Liver (tissue), 9 donors: ENCODE results near the gene WWOX. TPM values are rescaled to one million over a fixed set of nuclear protein-coding genes. Genes with fewer than 3 reads are reported as not detected.

Experiments
- DNase-seq: peaks from one replicate; pipeline ENCODE4 v3.0.0-alpha.2; 2017; ENCODE audit warnings: low spot score
- H3K27ac ChIP-seq, 2 donors: one replicate each; pipeline ENCODE4 v1.7.0; 2013; ENCODE audit warnings: inconsistent platforms in 2 of 2, low read length in 2 of 2, control low read depth in 1 of 2, low read depth in 1 of 2, mild to moderate bottlenecking in 1 of 2
- H3K27me3 ChIP-seq, 4 donors: one replicate each; pipeline versions ENCODE4 v1.6.1 to v1.7.0; 2013; ENCODE audit warnings: low read length in 3 of 4, inconsistent platforms in 1 of 4, mild to moderate bottlenecking in 1 of 4, moderate library complexity in 1 of 4; ENCODE audit not compliant: control insufficient read depth in 4 of 4, insufficient read depth in 4 of 4
- H3K36me3 ChIP-seq, 4 donors: one replicate each; pipeline versions ENCODE4 v1.6.1 to v1.7.0; 2013; ENCODE audit warnings: low read length in 3 of 4, mild to moderate bottlenecking in 3 of 4, low read depth in 1 of 4, moderate library complexity in 1 of 4; ENCODE audit not compliant: control insufficient read depth in 4 of 4, insufficient read depth in 3 of 4
- H3K4me1 ChIP-seq, 4 donors: one replicate each; pipeline versions ENCODE4 v1.6.1 to v1.7.0; 2013; ENCODE audit warnings: low read length in 3 of 4, mild to moderate bottlenecking in 3 of 4, moderate library complexity in 1 of 4; ENCODE audit not compliant: control insufficient read depth in 4 of 4, insufficient read depth in 4 of 4
- H3K4me3 ChIP-seq, 3 donors: one replicate each; pipeline versions ENCODE4 v1.6.1 to v1.7.0; 2013; ENCODE audit warnings: low read length in 3 of 3, control low read depth in 1 of 3, low read depth in 1 of 3, mild to moderate bottlenecking in 1 of 3
- H3K9ac ChIP-seq, 2 donors: one replicate each; pipeline ENCODE4 v1.7.0; 2013; ENCODE audit warnings: low read length in 2 of 2, mild to moderate bottlenecking in 2 of 2, moderate library complexity in 2 of 2, control low read depth in 1 of 2, low read depth in 1 of 2
- H3K9me3 ChIP-seq, 4 donors: one replicate each; pipeline versions ENCODE4 v1.6.1 to v1.7.0; 2013; ENCODE audit warnings: low read length in 3 of 4; ENCODE audit not compliant: control insufficient read depth in 4 of 4
- EGR1 ChIP-seq, 2 donors: IDR thresholded peaks; 2 replicates each; pipeline ENCODE4 v1.6.1; 2016 to 2018; ENCODE audit warnings: antibody characterized with exemption in 2 of 2, low read depth in 2 of 2
- FOXA1 ChIP-seq: IDR thresholded peaks from 2 replicates; pipeline ENCODE4 v1.6.1; 2016; ENCODE audit warnings: antibody characterized with exemption
- FOXA2 ChIP-seq: IDR thresholded peaks from 2 replicates; pipeline ENCODE4 v1.6.1; 2016; ENCODE audit warnings: antibody characterized with exemption
- GABPA ChIP-seq, 2 donors: IDR thresholded peaks in 1 of 2; conservative IDR thresholded peaks in 1 of 2; 2 replicates each; pipeline ENCODE4 v1.6.1; 2016; ENCODE audit warnings: antibody characterized with exemption in 2 of 2, mild to moderate bottlenecking in 1 of 2, moderate library complexity in 1 of 2
- HNF4A ChIP-seq, 2 donors: conservative IDR thresholded peaks; 2 replicates each; pipeline ENCODE4 v1.6.1; 2016; ENCODE audit warnings: antibody characterized with exemption in 2 of 2, mild to moderate bottlenecking in 2 of 2
- HNF4G ChIP-seq: IDR thresholded peaks from 2 replicates; pipeline ENCODE4 v1.6.1; 2016; ENCODE audit warnings: antibody characterized with exemption
- JUND ChIP-seq, 2 donors: IDR thresholded peaks; 2 replicates each; pipeline ENCODE4 v1.6.1; 2016; ENCODE audit warnings: antibody characterized with exemption in 2 of 2
- NR2F2 ChIP-seq: IDR thresholded peaks from 2 replicates; pipeline ENCODE4 v1.6.1; 2016; ENCODE audit warnings: antibody characterized with exemption
- RAD21 ChIP-seq, 2 donors: IDR thresholded peaks; 2 replicates each; pipeline ENCODE4 v1.6.1; 2016; ENCODE audit warnings: antibody characterized with exemption in 2 of 2, mild to moderate bottlenecking in 2 of 2
- RXRA ChIP-seq, 2 donors: IDR thresholded peaks; 2 replicates each; pipeline ENCODE4 v1.6.1; 2017 to 2018; ENCODE audit warnings: antibody characterized with exemption in 2 of 2, mild to moderate bottlenecking in 1 of 2
- SP1 ChIP-seq: IDR thresholded peaks from 2 replicates; pipeline ENCODE4 v1.6.1; 2018; ENCODE audit warnings: antibody characterized with exemption, mild to moderate bottlenecking
- TAF1 ChIP-seq: conservative IDR thresholded peaks from 2 replicates; pipeline ENCODE4 v1.6.1; 2016; ENCODE audit warnings: antibody characterized with exemption, mild to moderate bottlenecking
- YY1 ChIP-seq: IDR thresholded peaks from 2 replicates; pipeline ENCODE4 v1.6.1; 2016; ENCODE audit warnings: antibody characterized with exemption, mild to moderate bottlenecking
- WGBS: extraction: QIAGEN DNeasy Blood & Tissue Kit; methylation state at CpG from one replicate; pipeline ENCODE4 v1.1.7; 2013; 5-methylcytosine and 5-hydroxymethylcytosine counted together
- polyA plus RNA-seq, 2 donors: library from polyadenylated mRNA; stranded (reverse) in 1 of 2; unstranded in 1 of 2; fragments of 200-250 nt in 1 of 2; fragments of >200 nt in 1 of 2; fragmentation: Nextera tagmentation in 1 of 2; extraction: Ambion mirVana in 1 of 2; gene quantifications; one replicate each; pipeline versions ENCODE4 v1.2.1 to v1.2.3, GENCODE V29; 2013 to 2015
- total RNA-seq, 2 donors: library from RNA; depleted of rRNA; stranded (reverse); fragments of >200 nt; gene quantifications; one replicate each; pipeline ENCODE4 v1.2.3, GENCODE V29; 2014
- TF ChIP-seq, protein P1 (sequence below): IDR thresholded peaks from 2 replicates; pipeline ENCODE4 v1.6.1; 2016; ENCODE audit warnings: antibody characterized with exemption
- TF ChIP-seq, protein P2 (sequence below): IDR thresholded peaks from 2 replicates; pipeline ENCODE4 v1.6.1; 2016; ENCODE audit warnings: antibody characterized with exemption, mild to moderate bottlenecking
- TF ChIP-seq, protein P3 (sequence below): IDR thresholded peaks from 2 replicates; pipeline ENCODE4 v1.6.1; 2016; ENCODE audit warnings: antibody characterized with exemption
- TF ChIP-seq, protein P4 (sequence below): IDR thresholded peaks from 2 replicates; pipeline ENCODE4 v1.6.1; 2016; ENCODE audit warnings: antibody characterized with exemption
- TF ChIP-seq, protein P5 (sequence below): fragments of 150-350 bp; IDR thresholded peaks from 2 replicates; pipeline ENCODE4 v1.5.1; 2017; ENCODE audit warnings: improper control_type of control experiment, low read depth, low read length; ENCODE audit not compliant: missing input control
- donor health status: healthy.
- donor health status: healthy.
- donor health status: healthy.
- donor health status: healthy.
- donor health status: healthy.

The WWOX gene
- total and polyA plus RNA-seq, 4 donors: 9.8 to 46.0 (median 15.3) TPM

DNA sequence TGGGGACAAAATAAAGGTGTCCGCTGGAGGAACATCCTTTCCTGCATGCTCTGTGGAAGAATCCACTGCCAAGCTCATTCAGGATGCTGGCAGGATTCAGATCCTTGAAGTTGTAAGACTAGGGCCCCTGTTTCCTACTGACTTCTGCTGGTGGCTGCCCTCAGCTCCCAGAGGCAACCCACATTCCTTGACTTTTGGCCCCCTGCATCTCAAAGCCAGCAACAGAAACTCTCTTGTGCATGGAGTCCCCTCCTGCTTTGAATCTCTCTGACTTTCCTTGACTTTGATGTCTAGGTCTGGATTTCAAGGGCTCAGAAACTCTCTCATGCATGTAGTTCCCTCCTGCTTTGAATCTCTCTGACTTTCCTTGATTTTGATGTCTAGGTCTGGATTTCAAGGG, 461.5 kb downstream of the WWOX start:
- H3K9ac ChIP-seq: no peak overlapping the region
- H3K4me1 ChIP-seq: peaks cover 0 to 2% (median 0%) of the 10 kb centered on the region in 4 donors
- no peak for DNase-seq
- no peak overlapping the region for H3K4me3 ChIP-seq
- TF ChIP-seq GABPA (IDR thresholded peaks at IDR 0.05 in 1 of 2, conservative IDR thresholded peaks at IDR 0.05 in 1 of 2): no peak
- TF ChIP-seq YY1: no peak
- TF ChIP-seq RXRA (IDR thresholded peaks at IDR 0.05): no peak
- no peak for TF ChIP-seq HNF4G
- no peak for TF ChIP-seq FOXA1
- no peak for TF ChIP-seq TAF1
- no peak for TF ChIP-seq FOXA2
- TF ChIP-seq, protein P1, sequence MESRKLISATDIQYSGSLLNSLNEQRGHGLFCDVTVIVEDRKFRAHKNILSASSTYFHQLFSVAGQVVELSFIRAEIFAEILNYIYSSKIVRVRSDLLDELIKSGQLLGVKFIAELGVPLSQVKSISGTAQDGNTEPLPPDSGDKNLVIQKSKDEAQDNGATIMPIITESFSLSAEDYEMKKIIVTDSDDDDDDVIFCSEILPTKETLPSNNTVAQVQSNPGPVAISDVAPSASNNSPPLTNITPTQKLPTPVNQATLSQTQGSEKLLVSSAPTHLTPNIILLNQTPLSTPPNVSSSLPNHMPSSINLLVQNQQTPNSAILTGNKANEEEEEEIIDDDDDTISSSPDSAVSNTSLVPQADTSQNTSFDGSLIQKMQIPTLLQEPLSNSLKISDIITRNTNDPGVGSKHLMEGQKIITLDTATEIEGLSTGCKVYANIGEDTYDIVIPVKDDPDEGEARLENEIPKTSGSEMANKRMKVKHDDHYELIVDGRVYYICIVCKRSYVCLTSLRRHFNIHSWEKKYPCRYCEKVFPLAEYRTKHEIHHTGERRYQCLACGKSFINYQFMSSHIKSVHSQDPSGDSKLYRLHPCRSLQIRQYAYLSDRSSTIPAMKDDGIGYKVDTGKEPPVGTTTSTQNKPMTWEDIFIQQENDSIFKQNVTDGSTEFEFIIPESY: no peak
- no peak for TF ChIP-seq NR2F2
- H3K27me3 ChIP-seq: no peaks in the 10 kb centered on the region
- no peak overlapping the region for H3K27ac ChIP-seq
- WGBS: 98% methylated on average over 1 of the region's 1 CpG
- no peaks in the 10 kb centered on the region for H3K36me3 ChIP-seq
- peaks cover 0 to 1% (median 0%) of the 10 kb centered on the region in 4 donors for H3K9me3 ChIP-seq

DNA sequence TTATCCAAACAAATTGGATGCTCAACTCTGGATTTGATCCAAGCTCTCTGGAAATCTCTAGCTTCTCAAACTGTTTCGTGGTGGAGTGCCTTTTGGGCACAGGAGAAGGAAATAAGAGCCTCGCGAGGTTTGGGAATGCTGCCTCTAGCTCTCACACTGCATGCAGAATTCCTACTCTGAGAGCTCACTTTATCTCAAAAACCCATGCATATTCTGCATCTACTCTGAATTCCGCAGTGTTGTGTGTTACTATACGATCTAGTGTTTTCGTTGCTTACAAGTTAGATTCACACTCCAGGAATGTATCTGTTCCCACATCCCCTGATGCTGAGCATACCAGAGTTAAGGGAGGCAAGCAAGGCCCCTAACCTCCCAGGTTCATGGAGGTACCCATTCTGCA, 462.7 kb downstream of the WWOX start:
- TF ChIP-seq NR2F2 (no peak), JUND (IDR thresholded peaks at IDR 0.05) (no peak), GABPA (IDR thresholded peaks at IDR 0.05 in 1 of 2, conservative IDR thresholded peaks at IDR 0.05 in 1 of 2) (no peak), EGR1 (IDR thresholded peaks at IDR 0.05; ENCODE audit: low read depth in 2 of 2) (no peak), RXRA (IDR thresholded peaks at IDR 0.05) (no peak), RAD21 (IDR thresholded peaks at IDR 0.05) (no peak), YY1 (no peak), HNF4A (conservative IDR thresholded peaks at IDR 0.05) (no peak), FOXA2 (no peak), HNF4G (no peak), FOXA1 (no peak), SP1 (no peak), TAF1 (no peak)
- TF ChIP-seq, protein P2, sequence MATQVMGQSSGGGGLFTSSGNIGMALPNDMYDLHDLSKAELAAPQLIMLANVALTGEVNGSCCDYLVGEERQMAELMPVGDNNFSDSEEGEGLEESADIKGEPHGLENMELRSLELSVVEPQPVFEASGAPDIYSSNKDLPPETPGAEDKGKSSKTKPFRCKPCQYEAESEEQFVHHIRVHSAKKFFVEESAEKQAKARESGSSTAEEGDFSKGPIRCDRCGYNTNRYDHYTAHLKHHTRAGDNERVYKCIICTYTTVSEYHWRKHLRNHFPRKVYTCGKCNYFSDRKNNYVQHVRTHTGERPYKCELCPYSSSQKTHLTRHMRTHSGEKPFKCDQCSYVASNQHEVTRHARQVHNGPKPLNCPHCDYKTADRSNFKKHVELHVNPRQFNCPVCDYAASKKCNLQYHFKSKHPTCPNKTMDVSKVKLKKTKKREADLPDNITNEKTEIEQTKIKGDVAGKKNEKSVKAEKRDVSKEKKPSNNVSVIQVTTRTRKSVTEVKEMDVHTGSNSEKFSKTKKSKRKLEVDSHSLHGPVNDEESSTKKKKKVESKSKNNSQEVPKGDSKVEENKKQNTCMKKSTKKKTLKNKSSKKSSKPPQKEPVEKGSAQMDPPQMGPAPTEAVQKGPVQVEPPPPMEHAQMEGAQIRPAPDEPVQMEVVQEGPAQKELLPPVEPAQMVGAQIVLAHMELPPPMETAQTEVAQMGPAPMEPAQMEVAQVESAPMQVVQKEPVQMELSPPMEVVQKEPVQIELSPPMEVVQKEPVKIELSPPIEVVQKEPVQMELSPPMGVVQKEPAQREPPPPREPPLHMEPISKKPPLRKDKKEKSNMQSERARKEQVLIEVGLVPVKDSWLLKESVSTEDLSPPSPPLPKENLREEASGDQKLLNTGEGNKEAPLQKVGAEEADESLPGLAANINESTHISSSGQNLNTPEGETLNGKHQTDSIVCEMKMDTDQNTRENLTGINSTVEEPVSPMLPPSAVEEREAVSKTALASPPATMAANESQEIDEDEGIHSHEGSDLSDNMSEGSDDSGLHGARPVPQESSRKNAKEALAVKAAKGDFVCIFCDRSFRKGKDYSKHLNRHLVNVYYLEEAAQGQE: no peak
- TF ChIP-seq, protein P3, sequence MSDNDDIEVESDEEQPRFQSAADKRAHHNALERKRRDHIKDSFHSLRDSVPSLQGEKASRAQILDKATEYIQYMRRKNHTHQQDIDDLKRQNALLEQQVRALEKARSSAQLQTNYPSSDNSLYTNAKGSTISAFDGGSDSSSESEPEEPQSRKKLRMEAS: no peak
- TF ChIP-seq, protein P4, sequence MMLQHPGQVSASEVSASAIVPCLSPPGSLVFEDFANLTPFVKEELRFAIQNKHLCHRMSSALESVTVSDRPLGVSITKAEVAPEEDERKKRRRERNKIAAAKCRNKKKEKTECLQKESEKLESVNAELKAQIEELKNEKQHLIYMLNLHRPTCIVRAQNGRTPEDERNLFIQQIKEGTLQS: no peak
- TF ChIP-seq, protein P1: no peak
- TF ChIP-seq, protein P5, sequence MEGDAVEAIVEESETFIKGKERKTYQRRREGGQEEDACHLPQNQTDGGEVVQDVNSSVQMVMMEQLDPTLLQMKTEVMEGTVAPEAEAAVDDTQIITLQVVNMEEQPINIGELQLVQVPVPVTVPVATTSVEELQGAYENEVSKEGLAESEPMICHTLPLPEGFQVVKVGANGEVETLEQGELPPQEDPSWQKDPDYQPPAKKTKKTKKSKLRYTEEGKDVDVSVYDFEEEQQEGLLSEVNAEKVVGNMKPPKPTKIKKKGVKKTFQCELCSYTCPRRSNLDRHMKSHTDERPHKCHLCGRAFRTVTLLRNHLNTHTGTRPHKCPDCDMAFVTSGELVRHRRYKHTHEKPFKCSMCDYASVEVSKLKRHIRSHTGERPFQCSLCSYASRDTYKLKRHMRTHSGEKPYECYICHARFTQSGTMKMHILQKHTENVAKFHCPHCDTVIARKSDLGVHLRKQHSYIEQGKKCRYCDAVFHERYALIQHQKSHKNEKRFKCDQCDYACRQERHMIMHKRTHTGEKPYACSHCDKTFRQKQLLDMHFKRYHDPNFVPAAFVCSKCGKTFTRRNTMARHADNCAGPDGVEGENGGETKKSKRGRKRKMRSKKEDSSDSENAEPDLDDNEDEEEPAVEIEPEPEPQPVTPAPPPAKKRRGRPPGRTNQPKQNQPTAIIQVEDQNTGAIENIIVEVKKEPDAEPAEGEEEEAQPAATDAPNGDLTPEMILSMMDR: no peak
- H3K9ac ChIP-seq: no peak overlapping the region
- H3K27me3 ChIP-seq: no peaks in the 10 kb centered on the region
- no peaks in the 10 kb centered on the region for H3K4me1 ChIP-seq
- peaks cover 0 to 1% (median 0%) of the 10 kb centered on the region in 4 donors for H3K9me3 ChIP-seq
- no peaks in the 10 kb centered on the region for H3K36me3 ChIP-seq
- WGBS: 95% methylated on average over 6 of the region's 6 CpGs
- no peak overlapping the region for H3K4me3 ChIP-seq
- H3K27ac ChIP-seq: no peak overlapping the region
- DNase-seq: no peak
